BE2C (cell line): ENCODE measurements around the gene LGALS3BP.
"Not testable (repeated sequence)": the region's sequence is repeated elsewhere in the genome, so short reads cannot be mapped to it uniquely, and the experiment has no call there.

Source experiments
- DNase-seq: peaks from one replicate; pipeline ENCODE4 v3.0.0-alpha.2; 2020
- H3K27me3 ChIP-seq: fragments of 250-450 bp; sonication (Bioruptor Pico); 2 replicates; pipeline ENCODE4 v1.5.1; 2020; ENCODE audit warnings: mild to moderate bottlenecking
- H3K36me3 ChIP-seq: fragments of 250-450 bp; sonication (Bioruptor Pico); 2 replicates; pipeline ENCODE4 v1.5.1; 2020; ENCODE audit warnings: mild to moderate bottlenecking
- H3K4me1 ChIP-seq: fragments of 250-450 bp; sonication (Bioruptor Pico); 2 replicates; pipeline ENCODE4 v1.5.1; 2020
- H3K4me3 ChIP-seq: 2 replicates; pipeline ENCODE4 v1.5.1; 2011; ENCODE audit warnings: low read depth, low read length
- H3K9me3 ChIP-seq: fragments of 250-450 bp; sonication (Bioruptor Pico); 2 replicates; pipeline ENCODE4 v1.5.1; 2020
- TF ChIP-seq, protein P1 (sequence below): IDR thresholded peaks from 2 replicates; pipeline ENCODE4 v1.5.1; 2012; ENCODE audit warnings: mild to moderate bottlenecking, low read depth, low read length

LGALS3BP gene

DNA sequence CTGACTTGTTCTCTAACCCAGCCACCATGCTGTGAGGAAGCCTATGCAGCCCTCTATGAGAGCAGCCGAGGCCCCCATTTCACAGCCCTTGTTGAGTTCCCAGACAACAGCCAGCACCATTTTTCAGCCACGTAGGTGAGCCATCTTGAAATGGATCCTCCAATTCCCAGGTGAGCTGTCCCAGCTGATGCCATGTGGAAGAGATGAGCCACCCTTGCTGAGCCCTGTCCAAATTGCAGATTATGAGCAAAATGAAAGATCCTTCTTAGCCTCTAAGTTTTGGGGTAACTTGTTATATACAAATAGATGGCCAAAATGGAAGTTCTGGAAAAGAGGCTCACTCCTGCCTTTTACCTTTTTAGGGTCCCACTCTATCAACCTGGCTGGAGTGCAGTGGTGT lies 28.9 kb downstream of the LGALS3BP start:
- no peaks in the 10 kb centered on the region for H3K27me3 ChIP-seq
- no peak overlapping the region for H3K4me3 ChIP-seq
- TF ChIP-seq, protein P1, sequence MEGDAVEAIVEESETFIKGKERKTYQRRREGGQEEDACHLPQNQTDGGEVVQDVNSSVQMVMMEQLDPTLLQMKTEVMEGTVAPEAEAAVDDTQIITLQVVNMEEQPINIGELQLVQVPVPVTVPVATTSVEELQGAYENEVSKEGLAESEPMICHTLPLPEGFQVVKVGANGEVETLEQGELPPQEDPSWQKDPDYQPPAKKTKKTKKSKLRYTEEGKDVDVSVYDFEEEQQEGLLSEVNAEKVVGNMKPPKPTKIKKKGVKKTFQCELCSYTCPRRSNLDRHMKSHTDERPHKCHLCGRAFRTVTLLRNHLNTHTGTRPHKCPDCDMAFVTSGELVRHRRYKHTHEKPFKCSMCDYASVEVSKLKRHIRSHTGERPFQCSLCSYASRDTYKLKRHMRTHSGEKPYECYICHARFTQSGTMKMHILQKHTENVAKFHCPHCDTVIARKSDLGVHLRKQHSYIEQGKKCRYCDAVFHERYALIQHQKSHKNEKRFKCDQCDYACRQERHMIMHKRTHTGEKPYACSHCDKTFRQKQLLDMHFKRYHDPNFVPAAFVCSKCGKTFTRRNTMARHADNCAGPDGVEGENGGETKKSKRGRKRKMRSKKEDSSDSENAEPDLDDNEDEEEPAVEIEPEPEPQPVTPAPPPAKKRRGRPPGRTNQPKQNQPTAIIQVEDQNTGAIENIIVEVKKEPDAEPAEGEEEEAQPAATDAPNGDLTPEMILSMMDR: no peak
- H3K9me3 ChIP-seq: peaks cover 5% of the 10 kb centered on the region; the same call in 1 of the 2 replicates
- no peaks in the 10 kb centered on the region for H3K36me3 ChIP-seq
- H3K4me1 ChIP-seq: peaks cover 6% of the 10 kb centered on the region; the same call in 1 of the 2 replicates
- DNase-seq: no peak

DNA sequence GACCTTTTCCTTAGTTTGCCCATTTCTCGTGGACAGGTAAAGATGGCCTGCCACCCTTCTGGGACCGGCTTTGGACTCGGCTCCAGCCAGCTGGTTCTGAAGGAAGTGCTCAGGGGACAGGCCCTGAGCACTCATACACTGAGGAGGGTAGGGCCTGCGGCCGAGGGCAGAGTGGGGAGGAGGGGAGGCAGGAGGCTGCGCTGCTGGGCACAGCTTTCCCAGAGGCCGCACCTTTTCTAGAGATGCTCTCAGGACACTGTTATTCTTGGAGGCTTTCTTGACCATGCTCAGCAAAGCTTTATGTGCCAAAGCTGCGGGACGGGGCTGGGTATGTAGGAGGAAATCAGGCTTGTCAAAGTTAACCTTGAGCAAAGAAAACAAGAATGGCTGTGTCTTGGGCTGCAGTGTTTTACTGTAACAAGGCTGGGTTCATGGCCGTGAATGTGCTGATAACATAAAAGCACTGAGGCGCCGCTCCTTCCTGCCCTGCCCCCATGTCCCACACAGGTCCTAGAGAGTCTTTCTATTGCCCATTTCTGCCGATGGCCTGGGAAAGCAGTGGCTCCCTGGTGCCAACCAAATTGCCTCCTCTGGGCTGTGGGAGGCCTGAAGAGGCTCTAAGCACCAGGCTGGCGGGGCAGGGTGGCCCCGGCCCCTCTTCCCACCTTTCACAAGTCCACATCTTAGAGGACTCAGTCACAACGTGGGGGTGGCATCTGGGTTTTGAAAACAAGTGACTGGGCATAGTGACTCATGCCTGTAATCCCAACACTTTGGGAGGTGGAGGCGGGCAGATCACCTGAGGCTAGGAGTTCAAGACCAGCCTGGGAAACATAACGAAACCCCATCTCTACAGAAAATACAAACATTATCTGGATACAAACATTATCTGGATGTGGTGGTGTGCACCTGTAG lies 32.2 kb downstream of the LGALS3BP start:
- Histone ChIP-seq H3K27me3 (no peaks in the 10 kb centered on the region), H3K36me3 (no peaks in the 10 kb centered on the region), H3K9me3 (peaks cover 5% of the 10 kb centered on the region; the same call in 1 of the 2 replicates), H3K4me3 (no peak overlapping the region), H3K4me1 (no peaks in the 10 kb centered on the region)
- no peak for DNase-seq
- TF ChIP-seq, protein P1: no peak

DNA sequence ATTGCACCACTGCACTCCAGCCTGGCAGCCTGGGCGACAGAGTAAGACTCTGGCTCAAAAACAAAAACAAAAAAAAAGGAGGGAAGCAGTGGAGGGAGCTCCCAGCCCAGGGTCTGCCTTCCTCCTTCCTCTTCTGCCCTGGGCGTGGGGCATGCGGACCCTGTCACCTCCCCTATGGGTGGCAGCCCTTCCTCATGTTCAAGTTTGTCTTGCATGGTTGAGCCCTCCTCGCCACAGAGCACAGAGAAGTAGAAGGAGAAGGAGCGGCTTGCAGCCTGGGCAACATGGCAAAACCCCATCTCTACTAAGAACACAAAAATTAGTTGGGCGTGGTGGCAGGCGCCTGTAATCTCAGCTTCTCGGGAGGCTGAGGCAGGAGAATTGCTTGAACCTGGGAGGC lies 33.1 kb downstream of the LGALS3BP start:
- Histone ChIP-seq H3K9me3 (peaks cover 5% of the 10 kb centered on the region; the same call in 1 of the 2 replicates), H3K4me3 (no peak overlapping the region), H3K36me3 (no peaks in the 10 kb centered on the region), H3K4me1 (no peaks in the 10 kb centered on the region), H3K27me3 (no peaks in the 10 kb centered on the region)
- TF ChIP-seq, protein P1: no peak
- no peak for DNase-seq

DNA sequence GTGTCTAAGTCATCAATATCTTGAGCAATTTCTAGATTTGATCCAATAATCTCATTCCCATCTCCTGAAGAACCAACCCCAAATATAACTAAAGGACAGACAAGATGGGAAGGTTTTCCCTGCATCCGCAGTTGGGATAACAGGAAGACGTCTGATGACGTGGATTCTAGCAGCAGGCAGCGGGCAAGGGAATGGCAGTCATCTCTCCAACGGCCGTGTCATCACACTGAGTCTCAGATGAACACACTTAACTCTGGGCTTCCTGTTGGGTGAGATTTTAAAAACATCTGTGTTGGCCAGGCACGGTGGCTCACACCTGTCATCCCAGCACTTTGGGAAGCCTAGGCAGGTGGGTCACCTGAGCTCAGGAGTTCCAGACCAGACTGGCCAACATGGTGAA lies 33.6 kb downstream of the LGALS3BP start:
- Histone ChIP-seq H3K4me3 (no peak overlapping the region), H3K9me3 (peaks cover 5% of the 10 kb centered on the region; the same call in 1 of the 2 replicates), H3K36me3 (no peaks in the 10 kb centered on the region), H3K4me1 (no peaks in the 10 kb centered on the region), H3K27me3 (no peaks in the 10 kb centered on the region)
- no peak for DNase-seq
- TF ChIP-seq, protein P1: no peak

DNA sequence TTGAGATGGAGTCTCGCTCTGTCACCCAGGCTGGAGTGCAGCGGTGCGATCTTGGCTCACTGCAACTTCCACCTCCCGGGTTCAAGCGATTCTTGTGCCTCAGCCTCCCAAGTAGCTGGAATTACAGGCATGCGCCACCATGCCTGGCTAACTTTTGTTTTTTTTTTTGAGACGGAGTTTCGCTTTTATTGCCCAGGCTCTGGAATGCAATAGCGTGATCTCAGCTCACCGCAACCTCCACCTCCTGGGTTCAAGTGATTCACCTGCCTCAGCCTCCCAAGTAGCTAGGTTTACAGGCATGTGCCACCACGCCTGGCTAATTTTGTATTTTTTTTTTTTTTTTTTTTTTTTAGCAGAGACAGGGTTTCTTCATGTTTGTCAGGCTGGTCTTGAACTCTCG lies 34.3 kb downstream of the LGALS3BP start:
- not testable (repeated sequence) for H3K36me3 ChIP-seq, DNase-seq, H3K4me1 ChIP-seq, H3K27me3 ChIP-seq, H3K4me3 ChIP-seq, H3K9me3 ChIP-seq

DNA sequence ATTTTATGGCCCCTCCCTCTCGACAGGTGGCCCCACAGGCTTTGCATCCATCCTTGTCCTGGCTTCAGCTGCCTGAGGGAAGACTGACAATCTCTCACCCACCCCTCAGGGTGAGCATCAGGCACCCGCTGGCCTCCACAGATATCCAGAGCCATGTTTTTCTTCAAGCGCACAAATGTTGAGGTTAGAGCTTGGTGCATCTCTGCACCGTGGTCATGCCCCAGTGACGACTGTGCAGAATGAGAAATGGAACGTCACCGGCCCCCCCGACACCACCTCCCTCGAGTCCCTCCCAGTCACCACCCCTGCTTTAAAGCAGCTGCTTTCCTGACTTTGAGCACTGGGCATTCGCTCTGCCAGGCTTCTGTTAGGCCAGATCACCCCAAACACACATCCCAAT lies 34.8 kb downstream of the LGALS3BP start:
- DNase-seq: no peak
- Histone ChIP-seq H3K4me3 (no peak overlapping the region), H3K9me3 (no peaks in the 10 kb centered on the region), H3K27me3 (no peaks in the 10 kb centered on the region), H3K36me3 (no peaks in the 10 kb centered on the region), H3K4me1 (no peaks in the 10 kb centered on the region)
- TF ChIP-seq, protein P1: no peak
